Activated CD8-positive, alpha-beta memory T cell treated with anti-CD3 and anti-CD28 coated beads, Interleukin-2, amount 50 U/mL, for 24 hours (primary cell): ENCODE results near the gene FANCC.

Experiments used
- DNase-seq: peaks from one replicate; pipeline ENCODE4 v3.0.0-alpha.2; 2020; ENCODE audit errors: extremely low read depth

The FANCC gene

DNA sequence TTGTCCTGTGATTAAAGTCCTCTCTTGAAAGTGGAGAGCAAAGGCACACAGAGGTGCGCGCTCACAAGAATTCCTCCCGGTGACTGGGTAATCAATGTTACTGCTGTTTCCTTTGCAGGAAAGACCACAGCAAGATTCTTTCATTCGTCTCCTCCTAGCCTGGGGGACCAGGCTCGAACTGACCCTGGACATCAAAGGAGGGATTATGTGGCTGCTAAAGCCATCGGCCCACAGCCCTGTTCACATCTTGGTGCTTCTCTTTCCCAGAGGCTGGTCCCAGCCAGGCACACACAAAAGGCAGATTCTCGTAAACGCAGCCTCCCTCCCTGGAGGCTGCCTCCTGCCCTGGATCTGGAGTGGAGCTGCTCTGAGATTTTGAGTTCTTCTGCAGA, 230.9 kb downstream of the FANCC start:
- no peak for DNase-seq

DNA sequence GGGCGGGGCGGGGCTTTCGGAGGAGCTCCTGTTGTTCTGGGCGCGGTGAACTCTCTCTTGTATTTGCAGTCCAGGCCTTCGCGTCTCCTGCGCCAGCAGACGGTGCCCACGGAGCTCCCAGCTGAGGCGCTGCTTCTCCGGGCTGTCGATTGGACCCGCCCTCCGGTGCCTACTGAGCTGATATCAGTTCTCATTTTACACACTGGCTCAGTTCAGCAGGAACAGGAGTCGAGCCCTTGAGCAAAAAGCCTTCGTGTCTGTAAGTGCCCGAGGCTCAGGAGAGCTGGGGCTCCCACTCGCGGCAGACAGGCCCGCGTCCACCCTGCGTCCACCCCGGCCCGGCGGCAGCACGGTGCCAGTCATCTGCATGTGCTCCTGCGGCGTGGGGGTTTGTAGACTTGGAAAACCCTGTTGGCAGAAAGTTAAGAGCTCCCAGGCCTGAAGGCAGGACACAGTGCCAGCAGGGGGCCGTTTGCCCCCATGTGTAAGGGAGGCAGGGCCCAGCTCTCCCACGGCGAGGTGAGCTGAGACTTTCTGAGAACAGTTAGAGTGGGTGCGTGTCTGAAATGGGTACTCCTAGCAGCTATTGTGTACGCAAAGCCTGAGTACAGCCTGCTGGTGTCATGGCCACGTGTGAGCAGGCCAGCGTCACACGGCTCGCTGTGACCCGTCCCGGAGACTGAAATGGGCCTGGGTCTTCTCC, 231.5 kb downstream of the FANCC start:
- no peak for DNase-seq

DNA sequence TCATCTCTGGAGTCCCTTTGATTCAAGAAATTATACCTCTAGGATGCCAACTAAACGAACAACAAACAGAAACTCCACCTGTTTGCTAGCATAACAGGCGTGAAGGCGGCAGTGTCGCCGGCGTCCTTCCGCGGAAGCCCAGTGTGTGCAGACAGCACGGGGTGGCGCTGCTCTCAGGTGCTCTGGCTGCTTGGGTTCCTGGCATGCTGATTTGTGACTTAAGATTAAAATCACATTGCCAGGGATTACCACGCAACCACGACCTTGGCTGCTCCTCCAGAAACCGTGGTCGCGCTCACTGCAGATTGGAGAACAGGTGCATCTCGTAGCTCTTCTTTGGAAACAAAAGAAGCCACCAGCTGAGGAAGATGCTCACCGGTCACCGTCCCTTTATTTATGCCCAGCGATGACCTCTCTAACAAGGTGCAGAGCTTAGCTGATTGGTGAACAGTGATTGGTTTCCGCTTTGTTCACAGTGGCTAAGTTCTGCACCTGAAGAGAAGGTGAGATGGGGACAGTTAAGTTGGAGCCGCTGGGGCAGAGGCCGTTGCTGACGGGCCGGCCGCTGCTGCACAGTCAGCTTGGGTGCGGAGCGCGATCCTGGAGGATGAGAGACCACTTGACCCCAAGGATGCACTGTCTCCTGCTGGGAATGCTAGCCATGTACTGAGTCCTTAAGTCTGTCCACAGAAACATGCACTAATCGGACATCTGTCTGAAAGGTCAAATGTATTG, 232.3 kb downstream of the FANCC start:
- no peak for DNase-seq

DNA sequence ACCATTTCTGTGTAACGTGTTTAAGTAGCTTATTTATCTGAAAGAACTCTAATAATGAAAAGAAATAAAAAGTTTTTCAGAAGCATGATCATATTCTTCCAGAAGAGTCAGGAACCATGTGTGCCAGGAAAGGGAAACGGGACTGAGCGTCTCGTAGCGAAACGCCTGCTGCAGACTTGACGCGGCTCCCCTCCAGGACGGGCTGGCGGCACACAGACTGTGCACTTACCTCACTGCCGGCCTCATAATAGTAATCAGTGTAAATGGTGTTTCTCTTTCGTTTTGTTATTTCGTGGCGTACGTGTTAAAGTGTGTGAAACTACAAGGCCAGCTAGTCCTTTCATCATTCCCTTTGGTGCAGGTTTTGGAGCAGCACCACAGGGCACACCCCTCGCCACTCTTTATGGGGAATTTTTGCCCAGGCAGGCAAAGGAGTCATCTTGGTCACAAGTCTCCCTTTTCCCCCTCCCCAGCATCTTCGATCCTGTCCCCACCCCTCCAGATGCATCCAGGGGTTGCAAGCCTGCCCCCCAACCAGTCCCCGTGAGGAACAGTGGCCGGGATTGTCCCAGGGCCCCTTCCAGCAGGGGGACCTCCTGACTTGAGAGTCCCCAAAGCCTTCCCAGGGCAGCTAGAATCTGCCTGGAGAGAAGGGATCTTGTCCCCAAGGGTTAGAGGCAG, 233.1 kb downstream of the FANCC start:
- DNase-seq, result no peak

DNA sequence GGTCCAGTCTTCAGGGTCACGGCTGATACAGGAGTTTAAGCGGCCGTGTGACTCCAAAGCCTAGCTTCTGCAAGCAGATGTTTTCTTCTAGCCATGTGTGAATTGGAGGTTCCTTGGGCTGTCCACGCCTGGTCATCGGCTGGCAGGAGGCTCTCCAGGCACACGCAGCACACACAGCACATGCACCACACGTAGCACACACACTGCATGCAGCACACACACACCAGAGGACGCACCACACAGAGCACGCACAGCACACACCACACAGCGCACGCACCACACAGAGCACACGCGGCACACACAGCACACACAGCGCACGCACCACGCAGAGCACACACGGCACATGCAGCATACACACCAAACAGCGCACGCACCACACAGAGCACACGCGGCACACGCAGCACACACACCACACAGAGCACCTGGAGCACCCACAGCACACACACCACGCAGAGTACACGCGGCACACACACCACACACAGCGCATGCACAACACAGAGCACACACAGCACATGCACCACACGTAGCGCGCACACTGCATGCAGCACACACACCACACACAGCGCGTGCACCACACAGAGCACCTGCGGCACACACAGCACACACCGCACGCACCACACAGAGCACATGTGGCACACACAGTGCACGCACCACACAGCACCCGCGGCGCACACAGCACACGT, 234.3 kb downstream of the FANCC start:
- DNase-seq, result no peak

DNA sequence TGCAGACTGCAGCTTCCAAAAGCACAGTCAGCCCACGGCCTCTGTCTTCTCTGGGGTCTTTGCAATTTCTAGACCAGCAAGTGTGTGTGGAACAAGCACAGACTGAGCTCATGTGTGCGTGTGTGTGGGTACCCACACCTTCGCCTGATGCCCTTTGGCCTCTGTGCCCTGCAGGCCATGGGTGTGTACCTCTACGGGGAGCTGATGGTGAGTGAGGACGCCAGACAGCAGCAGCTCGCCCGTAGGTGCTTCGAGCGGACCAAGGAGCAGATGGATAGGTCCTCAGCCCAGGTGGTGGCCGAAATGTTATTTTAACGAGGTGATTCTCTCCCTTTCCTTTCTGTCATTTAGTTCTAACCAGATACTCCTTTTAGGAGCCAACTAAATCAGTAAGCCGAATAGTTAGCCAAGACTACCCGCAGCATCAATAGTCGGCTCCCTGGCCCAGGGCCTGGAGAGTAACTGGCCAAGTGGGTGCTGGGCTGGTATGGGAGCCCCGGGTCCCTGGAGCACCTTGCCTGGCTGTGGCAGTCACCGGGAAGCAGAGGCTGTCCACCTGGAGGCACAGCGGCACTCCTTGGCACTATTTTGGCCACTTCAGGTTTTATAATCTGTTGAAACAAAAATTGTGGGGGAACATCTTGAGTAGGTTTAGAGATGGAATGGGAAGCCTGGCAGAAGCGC, 235.0 kb downstream of the FANCC start:
- DNase-seq, result no peak

DNA sequence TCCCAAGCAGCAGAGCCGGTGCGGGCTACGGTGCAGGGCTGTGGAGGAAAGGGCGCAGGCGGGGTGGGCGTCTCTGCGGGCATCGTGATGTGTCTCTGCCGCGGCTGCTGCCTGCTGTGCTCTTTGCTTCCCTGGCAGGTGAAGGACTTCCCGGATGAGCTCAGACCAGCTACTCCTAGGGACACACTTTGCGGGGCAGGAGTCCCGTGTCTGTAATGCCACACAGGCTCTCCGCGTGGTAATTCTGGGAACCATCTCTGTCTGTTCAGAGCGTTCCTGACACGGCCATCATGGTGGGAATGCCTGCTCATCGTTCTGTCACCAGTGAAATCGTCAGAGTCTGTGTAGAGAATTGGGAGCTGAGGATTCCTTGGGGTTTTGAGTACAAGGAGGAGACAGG, 235.5 kb downstream of the FANCC start:
- DNase-seq, result no peak

DNA sequence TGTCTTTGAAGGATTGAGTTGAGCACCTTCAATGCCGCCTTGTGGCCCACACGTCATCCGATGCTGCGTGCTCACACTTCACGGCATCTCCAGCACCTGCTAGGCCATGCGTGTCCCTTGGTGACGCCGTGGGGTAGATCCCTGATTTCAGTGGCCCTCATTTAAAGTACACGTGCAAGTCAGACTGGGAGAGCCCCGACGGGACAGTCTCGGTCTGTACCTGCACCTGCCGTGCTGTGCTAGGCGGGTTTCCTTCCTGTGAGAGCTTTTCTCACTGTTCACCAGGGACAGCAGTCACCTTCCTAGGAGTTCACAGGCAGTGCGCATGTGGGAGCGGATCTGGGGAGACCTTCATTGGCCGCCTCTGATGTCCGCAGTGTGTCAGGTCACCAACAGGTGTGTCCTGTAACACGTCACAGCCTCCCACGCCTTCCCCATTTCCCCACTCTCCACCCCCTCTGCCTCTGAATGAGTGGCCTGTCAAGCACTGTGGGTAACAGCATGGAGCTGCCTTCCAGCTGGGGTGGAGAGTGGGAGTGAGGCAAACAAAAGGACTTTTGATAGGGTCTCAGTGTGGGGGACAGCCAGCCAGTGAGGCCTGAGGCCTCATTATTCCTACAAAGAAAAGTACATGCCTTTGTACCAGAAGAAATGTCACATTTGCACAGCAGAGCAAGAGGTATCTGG, 236.4 kb downstream of the FANCC start:
- DNase-seq, result no peak

DNA sequence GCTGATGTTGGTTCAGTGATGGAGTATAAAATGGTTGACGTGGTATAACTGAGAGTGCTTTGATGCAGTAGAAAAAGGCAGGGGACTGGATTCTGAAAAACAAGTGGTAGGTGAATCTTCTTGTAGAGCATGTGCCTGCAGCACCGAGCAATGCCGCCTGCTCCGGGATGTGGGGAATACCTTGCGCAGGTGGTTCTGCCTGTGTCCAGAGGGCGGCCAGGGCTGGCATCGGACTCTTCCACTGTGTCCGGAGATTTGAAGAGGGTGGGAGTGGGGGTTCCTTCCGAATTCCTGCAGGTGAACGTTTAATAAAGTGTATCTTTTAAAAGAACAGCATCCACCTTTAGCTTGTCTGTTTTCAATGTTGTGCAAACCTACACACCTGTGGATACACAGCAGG, 238.0 kb downstream of the FANCC start:
- DNase-seq, result no peak

DNA sequence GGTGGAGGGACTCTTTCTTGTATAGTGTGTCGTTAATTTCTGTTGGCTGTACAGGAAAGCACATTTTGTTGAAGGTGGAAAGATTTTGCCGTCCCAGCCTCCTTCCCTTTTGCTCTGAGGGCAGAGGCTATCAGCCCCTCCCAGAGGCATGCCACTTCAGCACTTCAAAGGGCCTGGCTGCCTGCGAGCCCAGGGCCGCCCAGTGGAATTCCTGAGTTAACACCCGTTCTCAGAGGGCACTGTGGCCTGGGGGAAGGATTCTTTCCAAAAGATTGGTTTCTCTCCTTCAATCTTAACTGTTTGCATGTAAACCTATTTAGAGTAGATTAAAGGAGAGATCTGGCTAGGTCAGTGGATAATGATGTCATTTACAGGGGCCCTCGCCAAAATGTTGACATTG, 238.6 kb downstream of the FANCC start:
- DNase-seq, result no peak

DNA sequence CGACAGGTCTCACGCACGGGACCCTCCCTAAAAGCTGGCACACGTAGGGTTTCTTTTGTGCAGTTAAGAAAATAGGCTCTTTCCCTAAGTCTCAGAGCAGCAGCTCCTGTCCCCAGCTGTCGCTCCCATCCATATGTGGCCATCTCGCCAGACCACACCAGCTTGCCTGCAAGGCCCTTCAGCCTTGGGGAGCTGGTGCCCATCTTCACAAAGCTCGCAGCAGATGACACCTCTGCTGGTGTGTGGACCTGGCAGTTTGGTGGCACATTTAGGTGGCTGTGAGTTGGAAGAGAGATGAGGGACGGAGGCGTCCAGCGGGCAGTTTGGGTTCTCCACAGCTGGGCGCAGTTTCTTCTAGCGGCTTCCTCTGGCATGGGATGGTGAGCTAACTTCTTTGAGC, 239.0 kb downstream of the FANCC start:
- DNase-seq, result no peak

DNA sequence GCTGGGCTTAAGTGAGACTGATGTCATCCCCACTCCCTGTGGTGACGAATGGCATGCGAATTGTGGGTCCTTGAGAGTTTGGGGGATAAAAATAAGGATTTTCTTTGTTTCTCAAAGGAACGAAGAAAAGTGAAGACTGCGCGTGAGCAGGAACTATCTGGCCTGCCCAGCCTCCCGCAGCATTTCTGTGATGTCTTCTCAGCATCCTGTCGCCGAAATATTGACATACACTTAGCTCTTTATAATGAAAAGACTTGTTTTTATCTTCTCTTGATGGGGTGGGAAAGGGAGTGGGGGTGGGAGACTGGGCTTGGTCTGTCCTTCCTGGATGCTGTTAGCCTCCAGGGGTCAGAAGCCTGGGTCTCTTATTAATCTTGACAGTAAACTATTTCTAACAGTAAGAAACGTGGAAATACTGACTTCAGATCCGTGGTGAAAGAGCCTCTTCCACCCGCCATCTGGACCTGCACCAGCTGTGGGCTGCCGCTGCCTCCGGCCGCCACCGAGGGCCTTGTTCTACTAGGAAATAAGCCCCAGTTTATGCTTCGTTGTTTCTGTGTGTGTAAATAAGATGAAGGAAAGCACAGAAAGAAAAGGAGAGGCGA, 239.6 kb downstream of the FANCC start:
- DNase-seq, result no peak

DNA sequence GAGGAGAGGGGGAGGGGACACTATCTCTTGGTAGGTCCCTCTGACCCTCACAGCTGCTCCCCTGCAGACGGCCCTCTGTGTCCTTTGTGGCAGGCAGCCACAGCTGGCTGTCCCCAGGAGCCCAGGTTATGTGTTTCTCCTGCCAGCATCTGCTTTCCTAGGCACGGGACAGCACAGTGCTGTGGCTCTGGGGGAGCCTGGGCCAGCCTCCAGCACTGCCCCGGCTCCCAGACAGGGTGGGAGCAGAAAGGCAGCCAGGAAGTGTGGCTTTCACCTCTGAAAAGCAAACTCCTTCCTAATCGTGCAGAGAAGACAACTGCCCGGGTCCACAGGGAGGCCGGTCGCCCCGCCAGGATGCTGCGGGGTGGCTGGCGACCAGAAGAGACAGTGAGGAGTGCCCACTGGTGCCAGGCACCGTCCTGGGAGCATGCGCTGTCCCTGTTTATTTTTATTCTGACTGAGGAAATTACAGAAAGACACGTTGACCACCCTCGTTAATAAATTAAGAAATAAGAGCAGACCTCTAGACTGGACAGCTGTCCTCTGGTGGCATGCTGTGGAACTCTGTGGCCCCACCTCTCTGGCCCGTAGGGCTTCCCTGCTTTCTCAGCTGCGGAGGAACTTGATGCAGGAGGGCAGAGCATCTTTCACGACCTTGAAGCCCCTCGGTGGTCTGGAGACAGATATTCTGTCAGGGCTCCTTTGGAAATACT, 240.3 kb downstream of the FANCC start:
- DNase-seq, result no peak

DNA sequence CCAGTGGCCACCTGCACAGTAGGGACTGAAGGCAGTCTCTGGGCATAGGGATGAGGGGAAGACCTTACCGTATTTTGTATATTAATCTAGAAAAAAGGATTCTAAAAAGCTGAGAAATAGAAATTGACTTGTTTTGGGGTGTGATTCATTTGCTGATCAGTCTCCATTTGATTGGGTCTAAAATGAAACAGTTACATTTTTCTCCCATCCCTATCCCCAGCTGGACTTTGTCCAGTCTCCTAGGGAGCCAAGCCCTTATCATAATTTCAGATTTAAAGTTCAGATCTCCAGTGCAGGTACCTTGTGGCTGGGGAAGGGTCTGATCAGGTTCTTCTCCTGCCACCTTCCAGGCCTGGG, 240.8 kb downstream of the FANCC start:
- DNase-seq, result no peak

DNA sequence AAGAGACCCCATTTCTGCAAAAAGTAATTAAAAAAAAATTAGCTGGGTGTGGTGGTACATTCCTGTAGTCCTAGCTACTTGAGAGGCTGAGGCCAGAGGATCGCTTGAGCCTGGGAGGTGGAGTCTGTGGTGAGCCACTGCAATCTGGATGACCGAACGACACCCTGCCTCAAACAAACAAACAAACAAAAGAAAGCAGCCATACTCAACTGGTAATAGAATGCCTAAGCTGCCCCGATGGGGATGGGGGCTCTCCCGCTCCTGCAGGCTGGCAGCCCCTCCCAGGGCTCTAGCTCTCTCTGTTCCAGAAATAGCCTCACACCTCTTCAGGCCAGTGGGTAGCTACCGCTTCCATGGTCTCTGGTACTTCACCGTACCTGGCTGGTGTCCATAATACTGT, 241.8 kb downstream of the FANCC start:
- no peak for DNase-seq

DNA sequence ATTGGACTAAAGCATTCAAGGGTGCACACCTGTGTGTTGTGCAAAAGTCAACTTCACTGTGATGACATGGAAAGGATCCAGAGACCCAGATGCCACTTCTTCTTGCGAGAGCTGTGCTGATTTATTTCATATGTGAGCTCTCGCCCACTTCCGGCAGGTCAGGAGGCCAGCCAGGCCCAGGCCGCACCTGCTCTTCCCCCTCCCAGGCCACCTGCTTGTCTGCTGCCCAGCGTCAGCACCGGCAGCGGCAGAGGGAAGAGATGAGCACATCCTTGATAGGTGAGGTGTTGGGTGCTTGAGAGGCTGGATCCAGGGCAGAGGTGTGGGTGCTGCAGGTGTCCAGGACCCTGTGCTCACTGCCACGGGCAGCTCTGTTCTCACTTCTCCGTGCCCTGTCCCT, 242.9 kb downstream of the FANCC start:
- DNase-seq, result no peak

DNA sequence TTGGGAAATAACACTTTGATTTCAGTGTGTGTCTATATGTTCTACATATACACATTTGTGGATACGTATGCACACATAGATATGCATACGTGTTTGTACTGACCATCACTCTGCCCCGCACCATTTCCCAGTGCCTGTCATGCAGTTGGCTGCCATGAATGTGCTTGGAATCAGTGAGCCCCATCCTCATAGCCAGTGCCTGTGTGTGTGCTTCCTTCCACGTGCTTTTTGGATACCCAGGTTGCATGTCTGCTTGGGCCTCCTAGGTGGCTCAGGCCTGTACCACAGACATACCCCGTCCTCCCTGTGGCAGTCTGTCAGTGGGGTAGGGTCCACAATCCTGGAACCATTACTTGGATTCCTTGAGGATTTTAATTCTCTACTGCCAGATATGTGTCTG, 243.6 kb downstream of the FANCC start:
- DNase-seq, result no peak

DNA sequence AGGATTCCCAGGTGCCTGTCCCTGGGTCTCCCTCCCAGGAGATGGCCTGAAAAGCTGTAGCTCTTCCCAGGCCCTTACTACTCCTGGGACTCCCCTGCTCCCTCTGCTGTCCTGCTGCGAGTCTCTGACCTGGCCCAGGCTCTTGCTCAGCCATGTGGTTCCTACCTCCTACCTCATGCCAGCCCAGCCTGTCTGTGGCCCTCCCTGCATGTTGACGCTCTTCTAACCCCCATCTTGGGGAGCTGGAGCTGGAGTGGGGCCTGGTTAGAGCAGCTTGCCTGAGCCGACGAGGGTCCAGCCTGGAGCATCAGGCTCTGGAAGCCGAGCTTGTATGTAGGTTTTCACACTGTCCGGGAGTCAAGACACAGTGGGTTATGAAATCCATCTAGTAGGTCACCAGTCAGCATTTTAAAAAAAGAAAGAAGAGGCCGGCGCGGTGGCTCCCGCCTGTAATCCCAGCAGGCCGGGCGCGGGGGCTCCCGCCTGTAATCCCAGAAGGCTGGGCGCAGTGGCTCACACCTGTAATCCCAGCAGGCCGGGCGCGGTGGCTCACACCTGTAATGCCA, 244.4 kb downstream of the FANCC start:
- DNase-seq, result no peak

DNA sequence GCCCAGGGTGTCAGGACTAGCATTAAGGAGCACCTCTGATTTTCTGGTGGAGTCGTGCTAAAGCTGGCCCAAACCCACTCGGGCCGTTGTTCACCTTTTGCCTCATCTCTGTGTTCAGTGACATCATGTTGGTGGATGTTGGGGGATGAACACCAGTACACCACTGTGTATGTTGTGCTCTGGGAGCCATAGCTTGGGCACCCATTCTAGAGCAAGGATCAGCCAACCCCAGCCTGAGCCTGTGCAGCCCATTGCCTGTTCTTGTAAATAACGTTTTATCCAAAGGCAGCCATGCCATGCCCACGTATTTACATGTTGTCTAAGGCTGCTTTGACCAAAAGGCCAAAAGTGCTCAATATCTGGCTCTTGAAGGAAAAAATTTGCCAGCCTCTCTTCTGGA, 245.6 kb downstream of the FANCC start:
- DNase-seq, result no peak

DNA sequence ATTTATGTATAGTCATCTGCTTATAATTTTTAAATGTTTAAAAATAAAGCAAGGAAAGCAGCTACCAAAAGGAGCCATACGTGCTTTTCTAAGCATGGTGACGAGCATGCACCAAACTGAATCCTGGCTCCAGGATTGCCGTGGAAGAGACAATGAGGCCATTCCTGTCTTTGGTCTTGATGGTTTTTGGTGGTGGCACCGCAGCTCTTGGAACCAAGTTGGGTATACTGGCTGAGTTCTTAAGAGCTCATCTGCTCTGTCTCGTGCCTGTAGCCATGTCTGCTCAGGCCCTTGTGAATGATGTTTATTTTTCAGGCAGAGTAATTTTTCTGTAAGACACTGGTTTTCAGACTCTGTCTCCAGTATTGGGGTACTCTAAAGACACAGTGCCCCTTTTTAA, 246.1 kb downstream of the FANCC start:
- no peak for DNase-seq
